Measurements from ENCODE around the gene HOXB7.

GRCh38 chr17:48606892-48607614 lies 3.8 kb downstream of the HOXB7 start:
- TF ChIP-seq, protein P1, sequence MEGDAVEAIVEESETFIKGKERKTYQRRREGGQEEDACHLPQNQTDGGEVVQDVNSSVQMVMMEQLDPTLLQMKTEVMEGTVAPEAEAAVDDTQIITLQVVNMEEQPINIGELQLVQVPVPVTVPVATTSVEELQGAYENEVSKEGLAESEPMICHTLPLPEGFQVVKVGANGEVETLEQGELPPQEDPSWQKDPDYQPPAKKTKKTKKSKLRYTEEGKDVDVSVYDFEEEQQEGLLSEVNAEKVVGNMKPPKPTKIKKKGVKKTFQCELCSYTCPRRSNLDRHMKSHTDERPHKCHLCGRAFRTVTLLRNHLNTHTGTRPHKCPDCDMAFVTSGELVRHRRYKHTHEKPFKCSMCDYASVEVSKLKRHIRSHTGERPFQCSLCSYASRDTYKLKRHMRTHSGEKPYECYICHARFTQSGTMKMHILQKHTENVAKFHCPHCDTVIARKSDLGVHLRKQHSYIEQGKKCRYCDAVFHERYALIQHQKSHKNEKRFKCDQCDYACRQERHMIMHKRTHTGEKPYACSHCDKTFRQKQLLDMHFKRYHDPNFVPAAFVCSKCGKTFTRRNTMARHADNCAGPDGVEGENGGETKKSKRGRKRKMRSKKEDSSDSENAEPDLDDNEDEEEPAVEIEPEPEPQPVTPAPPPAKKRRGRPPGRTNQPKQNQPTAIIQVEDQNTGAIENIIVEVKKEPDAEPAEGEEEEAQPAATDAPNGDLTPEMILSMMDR (IDR thresholded peaks at IDR 0.05): no peak
- TF ChIP-seq POLR2A (IDR thresholded peaks at IDR 0.05): no peak
